ENCODE measurements around the gene NODAL.
A peak's percentile ranks its signal among the peaks of the same experiment; 100 is the strongest.

Gene NODAL

DNA sequence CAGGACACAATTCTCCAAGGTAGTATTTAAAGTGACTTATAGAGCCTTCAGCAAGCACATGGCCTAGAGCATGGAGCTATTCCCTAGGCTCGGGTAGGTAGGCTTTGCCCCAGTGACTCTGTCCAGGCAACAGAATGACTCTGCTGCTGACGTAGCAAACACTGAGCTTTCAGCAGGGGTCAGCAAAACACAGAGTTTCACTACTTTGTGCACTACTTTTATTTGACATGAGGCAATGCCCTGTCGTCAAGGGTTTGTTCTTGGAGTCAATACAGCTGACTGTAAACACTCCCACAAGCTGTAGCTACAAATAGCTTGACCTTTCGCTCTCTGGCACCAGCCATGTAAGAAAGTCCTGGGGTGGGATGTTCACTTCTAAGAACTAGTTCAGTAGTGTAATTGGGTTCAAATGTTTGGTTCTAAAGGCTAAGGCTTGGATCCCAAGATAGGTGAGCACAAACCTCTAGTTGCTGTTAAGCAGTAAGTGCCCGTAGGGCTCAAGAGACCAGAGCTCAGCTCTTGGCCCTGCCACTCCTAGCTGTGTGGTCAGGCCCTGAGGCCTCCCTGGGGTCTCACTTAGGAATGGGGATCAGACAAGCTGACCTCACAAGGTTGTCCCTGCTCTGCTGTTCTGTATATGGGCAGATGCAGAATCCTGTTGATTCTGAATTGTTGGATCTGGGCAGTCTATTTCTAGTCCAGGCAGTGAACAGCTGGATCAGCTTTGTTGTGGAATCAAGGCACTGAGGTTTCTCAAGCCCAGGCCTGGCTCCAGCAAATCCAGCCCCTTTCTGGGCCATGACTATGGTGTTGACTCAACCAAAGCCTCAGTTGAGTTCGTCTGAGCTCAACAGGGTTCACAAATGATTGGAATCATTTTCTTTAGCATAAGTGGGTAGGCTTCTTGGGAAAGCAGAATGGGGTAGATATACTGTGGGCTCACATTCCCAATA lies 10.7 kb downstream of the NODAL start:
- TF ChIP-seq, protein P1, sequence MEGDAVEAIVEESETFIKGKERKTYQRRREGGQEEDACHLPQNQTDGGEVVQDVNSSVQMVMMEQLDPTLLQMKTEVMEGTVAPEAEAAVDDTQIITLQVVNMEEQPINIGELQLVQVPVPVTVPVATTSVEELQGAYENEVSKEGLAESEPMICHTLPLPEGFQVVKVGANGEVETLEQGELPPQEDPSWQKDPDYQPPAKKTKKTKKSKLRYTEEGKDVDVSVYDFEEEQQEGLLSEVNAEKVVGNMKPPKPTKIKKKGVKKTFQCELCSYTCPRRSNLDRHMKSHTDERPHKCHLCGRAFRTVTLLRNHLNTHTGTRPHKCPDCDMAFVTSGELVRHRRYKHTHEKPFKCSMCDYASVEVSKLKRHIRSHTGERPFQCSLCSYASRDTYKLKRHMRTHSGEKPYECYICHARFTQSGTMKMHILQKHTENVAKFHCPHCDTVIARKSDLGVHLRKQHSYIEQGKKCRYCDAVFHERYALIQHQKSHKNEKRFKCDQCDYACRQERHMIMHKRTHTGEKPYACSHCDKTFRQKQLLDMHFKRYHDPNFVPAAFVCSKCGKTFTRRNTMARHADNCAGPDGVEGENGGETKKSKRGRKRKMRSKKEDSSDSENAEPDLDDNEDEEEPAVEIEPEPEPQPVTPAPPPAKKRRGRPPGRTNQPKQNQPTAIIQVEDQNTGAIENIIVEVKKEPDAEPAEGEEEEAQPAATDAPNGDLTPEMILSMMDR (IDR thresholded peaks at IDR 0.05): peak in 1 of 2 experiments; percentile 20
- H3K4me1 ChIP-seq: peaks cover 8 to 58% (median 35%) of the 10 kb centered on the region in 4 donors
- H3K36me3 ChIP-seq: peaks cover 24 to 44% (median 41%) of the 10 kb centered on the region in 3 donors
- H3K27ac ChIP-seq: peak overlapping the region; percentile 80 to 82
- no peaks in the 10 kb centered on the region for H3K9me3 ChIP-seq
- no peak overlapping the region for H3K4me3 ChIP-seq
- no peaks in the 10 kb centered on the region for H3K27me3 ChIP-seq
- peak; percentile 87 to 92 for DNase-seq
- intact Hi-C loops (cut with DNase I; ENCODE audit: low total_unique reads): no loop called here

DNA sequence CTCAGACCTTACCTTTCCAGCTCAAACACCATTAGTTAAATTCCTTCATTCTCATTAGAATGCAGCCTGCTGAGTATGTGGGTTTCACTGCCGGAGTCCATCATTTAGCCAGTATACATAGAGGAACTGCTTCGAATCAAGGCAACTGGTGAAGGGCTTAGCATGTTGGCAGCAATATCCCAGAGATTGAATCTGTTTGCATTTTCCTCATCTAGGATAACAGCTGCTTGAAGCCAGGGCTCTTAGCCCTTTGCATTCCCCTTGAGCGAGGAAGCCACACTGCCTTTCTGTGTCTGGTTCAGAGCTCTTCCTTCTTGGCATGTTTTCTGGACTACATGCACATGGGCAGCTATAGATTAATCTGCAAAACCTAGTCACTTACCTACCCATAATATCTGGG lies 14.7 kb downstream of the NODAL start:
- Histone ChIP-seq H3K4me3 (no peak overlapping the region), H3K27me3 (no peaks in the 10 kb centered on the region), H3K36me3 (peaks cover 63 to 80% (median 77%) of the 10 kb centered on the region in 3 donors), H3K4me1 (peaks cover 8 to 25% (median 21%) of the 10 kb centered on the region in 4 donors), H3K27ac (no peak overlapping the region), H3K9me3 (no peaks in the 10 kb centered on the region)
- no peak for DNase-seq
- intact Hi-C loops (cut with DNase I; ENCODE audit: low total_unique reads): no loop called here
- TF ChIP-seq, protein P1 (IDR thresholded peaks at IDR 0.05): no peak

DNA sequence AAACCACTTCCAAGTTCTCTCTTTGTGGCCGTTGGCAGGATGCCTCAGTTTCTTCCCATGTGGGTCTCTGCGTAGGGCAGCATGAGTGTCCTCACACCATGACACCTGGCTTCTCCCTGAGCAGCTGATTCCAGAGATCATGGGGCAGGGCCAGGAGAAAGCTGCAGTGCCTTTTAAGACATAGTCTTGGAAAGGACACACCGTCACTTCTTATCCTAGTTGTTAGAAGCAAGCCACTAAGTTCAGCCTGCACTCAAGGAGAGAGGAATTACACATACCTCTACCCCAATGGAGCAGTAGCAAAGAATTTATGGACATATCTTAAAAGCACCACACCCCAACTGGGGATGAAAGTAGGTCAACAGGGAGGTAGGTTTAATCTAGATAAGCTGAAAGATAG lies 16.4 kb downstream of the NODAL start:
- H3K27me3 ChIP-seq: no peaks in the 10 kb centered on the region
- H3K9me3 ChIP-seq: no peaks in the 10 kb centered on the region
- TF ChIP-seq, protein P1 (IDR thresholded peaks at IDR 0.05): no peak
- no peak for DNase-seq
- peaks cover 0 to 7% (median 5%) of the 10 kb centered on the region in 4 donors for H3K4me1 ChIP-seq
- H3K36me3 ChIP-seq: peaks cover 80 to 97% (median 94%) of the 10 kb centered on the region in 3 donors
- no peak overlapping the region for H3K27ac ChIP-seq
- H3K4me3 ChIP-seq: no peak overlapping the region
- intact Hi-C loops (cut with DNase I; ENCODE audit: low total_unique reads): no loop called here

DNA sequence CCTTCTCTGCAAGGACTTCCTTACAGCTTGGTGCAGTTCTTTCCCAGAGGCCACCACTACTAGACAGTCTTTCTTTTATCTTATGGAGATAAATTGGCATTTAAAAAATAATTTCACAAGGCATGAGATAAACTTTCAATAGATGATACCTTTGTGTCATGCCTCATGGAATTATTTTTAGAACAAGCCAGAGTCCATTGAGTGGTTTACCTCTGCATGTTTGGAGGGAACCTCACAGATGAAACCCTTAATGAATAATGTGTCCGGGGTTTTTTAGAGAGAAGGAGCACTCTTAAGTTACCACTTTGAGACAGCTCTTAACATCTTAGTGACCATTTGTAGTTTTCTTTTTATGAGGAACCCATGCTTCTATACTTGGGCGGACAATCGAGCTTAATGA lies 17.2 kb downstream of the NODAL start:
- intact Hi-C loops (cut with DNase I; ENCODE audit: low total_unique reads): no loop called here
- Histone ChIP-seq H3K9me3 (no peaks in the 10 kb centered on the region), H3K27me3 (no peaks in the 10 kb centered on the region), H3K36me3 (peaks cover 84 to 100% (median 96%) of the 10 kb centered on the region in 3 donors), H3K27ac (no peak overlapping the region), H3K4me3 (no peak overlapping the region), H3K4me1 (no peaks in the 10 kb centered on the region)
- TF ChIP-seq, protein P1 (IDR thresholded peaks at IDR 0.05): no peak
- DNase-seq: no peak

DNA sequence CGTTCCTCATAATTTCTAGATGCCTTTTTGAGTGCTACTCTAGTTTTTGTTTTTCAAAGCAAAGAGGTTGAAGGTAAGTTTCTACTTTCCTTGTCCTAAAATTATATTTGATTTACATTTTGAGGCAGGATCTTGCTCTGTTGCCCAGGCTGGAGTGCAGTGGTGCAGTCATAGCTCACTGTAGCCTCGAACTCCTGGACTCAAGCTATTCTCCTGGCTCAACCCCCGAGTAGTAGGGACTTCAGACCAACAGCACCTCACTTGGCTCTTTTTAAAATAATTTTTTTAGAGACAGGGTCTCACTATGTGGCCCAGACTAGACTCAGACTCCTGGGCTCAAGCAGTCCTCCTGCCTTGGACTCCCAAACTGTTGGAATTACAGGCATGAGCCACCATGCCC lies 22.8 kb downstream of the NODAL start:
- Histone ChIP-seq H3K27me3 (no peaks in the 10 kb centered on the region), H3K4me1 (peaks cover 0 to 7% (median 3%) of the 10 kb centered on the region in 4 donors), H3K4me3 (no peak overlapping the region), H3K36me3 (peaks cover 40 to 43% (median 43%) of the 10 kb centered on the region in 3 donors), H3K27ac (no peak overlapping the region), H3K9me3 (no peaks in the 10 kb centered on the region)
- no peak for DNase-seq
- TF ChIP-seq, protein P1 (IDR thresholded peaks at IDR 0.05): no peak
- intact Hi-C loops (cut with DNase I; ENCODE audit: low total_unique reads): no loop called here

All from tibial artery (tissue), 4 donors.